Activated effector memory CD4-positive, alpha-beta T cell treated with Interleukin-2 at 50 U/mL for 16 hours (primary cell): Measurements from ENCODE around the gene KIF1C.
"Not testable (repeated sequence)": the region's sequence is repeated elsewhere in the genome, so short reads cannot be mapped to it uniquely, and the experiment has no call there.

Source experiments
- DNase-seq: peaks from one replicate; pipeline ENCODE4 v3.0.0-alpha.2; 2020

Gene KIF1C

DNA sequence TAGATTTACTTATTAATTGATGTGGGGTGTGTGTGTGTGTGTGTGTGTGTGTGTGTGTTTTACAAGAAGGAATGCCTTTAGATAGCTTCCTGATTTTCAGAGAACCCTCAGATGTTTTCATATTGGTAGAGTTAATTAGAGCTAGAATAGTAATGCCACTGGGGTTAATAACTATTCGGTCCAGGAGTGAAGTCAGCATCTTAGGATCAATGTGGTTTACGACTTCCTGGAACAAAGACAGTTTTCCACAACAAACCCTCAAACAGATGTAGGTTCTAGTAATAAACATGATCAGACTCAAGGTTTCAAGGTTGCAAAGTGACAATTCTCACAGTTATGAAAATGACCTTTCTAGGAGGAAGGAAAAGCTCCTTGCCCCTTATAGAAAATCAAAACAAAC is 49.7 kb downstream of the KIF1C start:
- no peak for DNase-seq

DNA sequence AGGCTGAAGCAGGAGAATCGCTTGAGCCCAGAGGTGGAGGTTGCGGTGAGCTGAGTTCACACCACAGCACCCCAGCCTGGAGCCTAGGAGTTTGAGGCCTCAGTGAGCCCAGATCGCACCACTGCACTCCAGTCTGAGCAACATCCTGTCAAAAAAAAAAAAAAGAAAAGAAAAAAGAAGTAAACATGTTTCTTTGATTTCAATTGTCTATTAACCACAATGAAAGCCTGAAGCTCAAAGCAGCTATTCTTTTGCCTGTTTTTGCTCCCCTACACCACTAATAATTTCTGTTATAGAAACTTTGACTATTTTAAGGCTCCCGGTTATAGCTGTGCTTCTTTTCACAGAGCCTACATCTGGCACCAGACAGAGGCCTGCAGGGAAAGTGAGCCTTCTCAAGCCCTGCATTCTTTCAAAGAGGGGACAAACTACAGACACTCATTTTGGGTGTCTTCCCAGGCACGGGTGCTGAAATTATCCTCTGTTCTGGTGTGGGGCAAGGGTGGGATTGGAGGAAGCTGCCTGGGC is 51.6 kb downstream of the KIF1C start:
- DNase-seq: peak; percentile 77

DNA sequence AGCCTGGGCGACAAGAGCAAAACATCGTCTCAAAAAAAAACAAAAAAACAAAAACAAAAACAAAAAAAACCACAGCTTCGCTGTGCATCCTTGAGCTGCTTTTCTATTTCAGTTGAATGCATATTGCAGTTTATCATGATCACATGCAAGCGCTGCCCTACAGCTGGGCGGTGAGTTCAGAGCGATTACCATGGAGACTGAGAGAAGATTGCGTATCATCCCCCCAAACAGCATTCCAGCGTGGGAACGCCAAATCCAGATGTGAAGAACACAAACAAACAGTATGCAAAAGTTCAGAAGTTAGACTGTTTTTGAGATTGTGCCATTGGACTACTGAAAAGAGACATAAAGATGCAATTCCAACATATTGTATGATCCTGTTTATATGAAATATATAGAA is 52.5 kb downstream of the KIF1C start:
- DNase-seq: no peak

DNA sequence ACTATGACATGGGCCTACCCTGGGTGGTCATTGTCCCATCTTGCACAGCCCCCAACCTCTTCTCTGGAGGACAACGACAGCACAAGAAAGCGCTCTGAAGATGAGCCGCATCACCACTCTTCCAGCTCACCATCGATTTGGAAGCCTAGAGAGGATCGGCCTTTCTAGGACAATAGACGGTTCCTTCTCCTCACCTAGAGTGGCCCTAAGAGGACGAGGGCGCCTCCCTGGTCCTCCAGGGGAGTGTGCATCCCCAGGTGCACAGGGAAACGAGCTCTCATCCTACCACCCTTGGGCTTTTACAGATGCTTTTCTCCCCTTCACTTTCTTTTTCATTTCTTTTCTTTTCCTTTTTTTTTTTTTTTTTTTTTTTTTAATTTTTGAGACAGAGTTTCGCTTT is 57.8 kb downstream of the KIF1C start:
- DNase-seq: no peak

DNA sequence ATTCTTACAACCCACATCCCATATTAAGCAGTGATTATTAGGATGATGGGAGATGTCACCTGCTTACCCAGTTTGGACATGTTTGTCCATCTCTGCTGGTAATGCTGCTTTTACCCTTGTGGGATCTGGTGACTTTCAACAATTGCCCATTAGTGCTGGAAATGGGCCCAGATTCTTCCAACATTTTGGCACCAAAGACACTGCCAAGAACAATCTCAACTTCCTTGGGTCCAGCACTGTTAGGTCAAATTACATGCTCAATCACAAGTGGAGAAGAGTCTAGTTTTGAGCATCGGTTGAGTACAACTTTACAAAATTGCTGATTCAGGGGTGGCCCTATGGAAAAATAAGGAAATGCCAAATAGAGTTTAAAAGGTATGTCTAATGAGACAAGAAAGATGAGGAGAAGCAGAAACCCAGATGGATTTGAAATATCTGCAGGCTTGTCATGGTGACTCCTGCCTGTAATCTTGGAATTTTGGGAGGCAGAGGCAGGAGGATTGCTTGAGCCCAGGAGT is 67.5 kb downstream of the KIF1C start:
- no peak for DNase-seq

DNA sequence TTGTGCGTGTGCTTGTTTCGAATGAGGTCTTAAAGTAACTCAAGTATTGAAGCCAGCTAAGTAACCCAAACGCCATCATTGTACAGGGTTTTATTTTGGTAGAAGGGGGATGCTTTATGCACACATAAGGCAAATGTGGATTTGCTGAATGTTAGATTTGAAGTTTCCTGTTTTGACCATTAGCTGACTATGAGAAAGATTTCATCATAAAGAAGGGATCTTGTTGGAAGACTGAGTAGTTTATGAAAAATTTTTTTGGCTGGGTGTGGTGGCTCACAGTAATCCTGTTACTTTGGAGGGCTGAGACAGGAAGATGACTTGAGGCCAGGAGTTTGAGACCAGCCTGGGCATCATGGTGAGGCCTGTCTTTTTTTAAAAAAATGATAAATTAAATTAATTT is 70.5 kb downstream of the KIF1C start:
- no peak for DNase-seq

DNA sequence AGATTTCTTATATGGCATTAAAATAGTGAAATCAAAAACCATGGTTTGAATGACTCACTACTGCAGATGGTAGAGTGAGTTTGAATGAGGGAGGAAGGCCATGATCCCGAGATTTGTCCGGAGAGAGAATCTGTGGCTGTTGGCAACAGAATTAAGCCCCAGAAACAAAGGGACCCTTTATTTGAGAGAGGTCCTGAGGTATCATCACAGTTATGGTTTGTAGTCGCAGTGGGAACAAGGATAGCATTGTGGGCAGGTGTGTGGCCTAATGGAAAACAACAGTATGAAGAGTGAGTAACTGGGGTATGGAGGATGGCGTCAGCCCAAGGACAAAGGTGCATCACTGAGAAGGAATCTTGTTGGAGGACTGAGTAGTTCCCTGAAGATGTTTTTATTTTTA is 72.0 kb downstream of the KIF1C start:
- no peak for DNase-seq

DNA sequence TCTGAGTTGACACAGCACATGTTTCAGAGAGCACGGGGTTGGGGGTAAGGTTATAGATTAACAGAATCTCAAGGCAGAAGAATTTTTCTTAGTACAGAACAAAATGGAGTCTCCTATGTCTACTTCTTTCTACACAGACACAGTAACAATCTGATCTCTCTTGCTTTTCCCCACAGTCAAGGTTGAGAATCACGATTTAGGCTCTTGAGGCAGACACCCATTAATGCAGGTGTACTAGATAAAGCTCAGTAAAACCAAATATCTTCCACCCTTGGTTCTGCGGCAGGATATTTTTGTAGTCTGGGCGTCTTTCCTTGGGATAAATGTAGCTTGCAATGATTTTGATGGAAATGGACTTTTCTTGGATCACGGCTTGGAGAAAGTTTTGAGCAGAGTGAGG is 77.7 kb downstream of the KIF1C start:
- DNase-seq: not testable (repeated sequence)

DNA sequence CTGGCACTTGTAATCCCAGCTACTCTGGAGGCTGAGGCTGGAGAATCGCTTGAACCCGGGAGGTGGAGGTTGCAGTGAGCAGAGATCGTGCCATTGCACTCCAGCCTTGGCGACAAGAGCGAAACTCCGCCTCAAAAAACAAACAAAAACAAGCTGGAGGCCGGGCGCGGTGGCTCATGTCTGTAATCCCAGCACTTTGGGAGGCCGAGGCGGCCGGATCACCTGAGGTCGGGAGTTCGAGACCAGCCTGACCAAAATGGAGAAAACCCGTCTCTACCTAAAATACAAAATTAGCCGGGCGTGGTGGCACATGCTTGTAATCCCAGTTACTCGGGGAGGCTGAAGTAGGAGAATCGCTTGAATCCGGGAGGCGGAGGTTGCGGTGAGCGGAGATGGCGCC is 79.5 kb downstream of the KIF1C start:
- not testable (repeated sequence) for DNase-seq

DNA sequence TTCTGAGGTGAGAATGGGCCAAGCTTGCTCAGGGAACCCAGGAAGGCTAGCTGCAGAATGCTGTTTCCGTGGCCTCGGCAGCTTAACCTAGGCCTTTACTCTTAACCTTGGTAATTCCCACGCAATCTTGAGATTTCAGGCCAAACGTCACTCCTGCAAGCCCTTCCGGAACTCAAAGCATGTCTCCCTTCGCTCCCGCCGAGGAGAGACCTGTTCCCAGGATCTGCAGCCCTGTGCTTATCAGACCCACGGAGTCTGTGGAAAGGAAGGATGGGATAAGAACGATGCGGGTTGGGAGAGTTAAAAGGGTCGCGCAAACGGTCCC is 80.0 kb downstream of the KIF1C start:
- no peak for DNase-seq
